GM19438 (cell line): ENCODE data around the gene USP24.
"Not testable (repeated sequence)": the region's sequence is repeated elsewhere in the genome, so short reads cannot be mapped to it uniquely, and the experiment has no call there.

ENCODE experiments used
- ATAC-seq: cut with Tn5 transposase; IDR thresholded peaks from one replicate; pipeline ENCODE4 v1.9.1; 2021; ENCODE audit warnings: low read depth; ENCODE audit not compliant: unreplicated experiment

USP24 gene

GRCh38 chr1:55232448-55233144 lies 17.4 kb upstream of the USP24 start:
- no peak for ATAC-seq

GRCh38 chr1:55231745-55232144 lies 16.6 kb upstream of the USP24 start:
- no peak for ATAC-seq

GRCh38 chr1:55230659-55231058 lies 15.5 kb upstream of the USP24 start:
- no peak for ATAC-seq

- not testable (repeated sequence) for ATAC-seq
Observed at GRCh38 chr1:55229726-55230125, 14.6 kb upstream of the USP24 start.

- ATAC-seq, result no peak
Observed at GRCh38 chr1:55225228-55225627, 10.1 kb upstream of the USP24 start.

GRCh38 chr1:55224729-55225128 lies 9.6 kb upstream of the USP24 start:
- ATAC-seq, result no peak

GRCh38 chr1:55222152-55222551 lies 7.0 kb upstream of the USP24 start:
- no peak for ATAC-seq

- no peak for ATAC-seq
Observed at GRCh38 chr1:55217226-55217986, 2.2 kb upstream of the USP24 start.

- no peak for ATAC-seq
Observed at GRCh38 chr1:55216096-55216495, 932 bp upstream of the USP24 start.

- ATAC-seq, result peak; percentile 11
Observed at GRCh38 chr1:55214934-55215193, 300 bp downstream of the USP24 start.

GRCh38 chr1:55214212-55214933 lies 791 bp downstream of the USP24 start:
- ATAC-seq, result peak; percentile 9

- no peak for ATAC-seq
Observed at GRCh38 chr1:55213885-55214211, 1.3 kb downstream of the USP24 start.

- ATAC-seq, result no peak
Observed at GRCh38 chr1:55213151-55213884, 1.8 kb downstream of the USP24 start.

GRCh38 chr1:55212349-55213150 lies 2.6 kb downstream of the USP24 start:
- no peak for ATAC-seq

GRCh38 chr1:55211863-55212262 lies 3.3 kb downstream of the USP24 start:
- peak; percentile 39 for ATAC-seq

GRCh38 chr1:55210990-55211801 lies 4.0 kb downstream of the USP24 start:
- peak; percentile 30 for ATAC-seq

- ATAC-seq, result no peak
Observed at GRCh38 chr1:55209247-55209646, 5.9 kb downstream of the USP24 start.

GRCh38 chr1:55206210-55206609 lies 9.0 kb downstream of the USP24 start:
- no peak for ATAC-seq

GRCh38 chr1:55204997-55205396 lies 10.2 kb downstream of the USP24 start:
- ATAC-seq, result peak; percentile 89

GRCh38 chr1:55203064-55203463 lies 12.1 kb downstream of the USP24 start:
- ATAC-seq, result no peak
